Glutamatergic neuron (in vitro differentiated cells): ENCODE data around the gene NR2C2AP. TPM values are rescaled to one million over a fixed set of nuclear protein-coding genes. Genes with fewer than 3 reads are reported as not detected.

Experiments
- DNase-seq: peaks from one replicate; pipeline ENCODE4 v3.0.0; 2022
- H3K27ac Mint-ChIP-seq: one replicate; pipeline ENCODE4 v1.8.0; 2020; ENCODE audit warnings: mild to moderate bottlenecking, mixed read lengths, inconsistent platforms; ENCODE audit not compliant: unreplicated experiment
- H3K27me3 Mint-ChIP-seq: one replicate; pipeline ENCODE4 v1.8.0; 2020; ENCODE audit warnings: mild to moderate bottlenecking, moderate library complexity, mixed read lengths, inconsistent platforms; ENCODE audit not compliant: unreplicated experiment
- H3K36me3 Mint-ChIP-seq: one replicate; pipeline ENCODE4 v1.8.0; 2020; ENCODE audit warnings: mild to moderate bottlenecking, mixed read lengths, inconsistent platforms; ENCODE audit not compliant: unreplicated experiment
- H3K4me1 Mint-ChIP-seq: one replicate; pipeline ENCODE4 v1.8.0; 2020; ENCODE audit warnings: mild to moderate bottlenecking, low read depth, mixed read lengths, inconsistent platforms; ENCODE audit not compliant: unreplicated experiment
- H3K4me3 Mint-ChIP-seq: one replicate; pipeline ENCODE4 v1.8.0; 2020; ENCODE audit warnings: mild to moderate bottlenecking, mixed read lengths, inconsistent platforms; ENCODE audit not compliant: unreplicated experiment
- H3K9me3 Mint-ChIP-seq: one replicate; pipeline ENCODE4 v1.8.0; 2020; ENCODE audit warnings: mild to moderate bottlenecking, moderate library complexity, mixed read lengths, inconsistent platforms; ENCODE audit not compliant: unreplicated experiment
- total RNA-seq: library from RNA; stranded (reverse); fragmentation: NEBNext Ultra II Directional; extraction: Animal tissue kit (Norgen Biotek cat#: 25700); gene quantifications from one replicate; pipeline ENCODE4 v1.2.1, GENCODE V29; 2021; ENCODE audit not compliant: unreplicated experiment
- TF ChIP-seq, protein P1 (sequence below): fragments of 200-600 bp; sonication (generic); IDR thresholded peaks from one replicate; pipeline ENCODE4 v1.5.0; 2021; ENCODE audit not compliant: partially characterized antibody, unreplicated experiment

The NR2C2AP gene
- total RNA-seq, 1 donor from 2014 or later: 5.5 TPM

DNA sequence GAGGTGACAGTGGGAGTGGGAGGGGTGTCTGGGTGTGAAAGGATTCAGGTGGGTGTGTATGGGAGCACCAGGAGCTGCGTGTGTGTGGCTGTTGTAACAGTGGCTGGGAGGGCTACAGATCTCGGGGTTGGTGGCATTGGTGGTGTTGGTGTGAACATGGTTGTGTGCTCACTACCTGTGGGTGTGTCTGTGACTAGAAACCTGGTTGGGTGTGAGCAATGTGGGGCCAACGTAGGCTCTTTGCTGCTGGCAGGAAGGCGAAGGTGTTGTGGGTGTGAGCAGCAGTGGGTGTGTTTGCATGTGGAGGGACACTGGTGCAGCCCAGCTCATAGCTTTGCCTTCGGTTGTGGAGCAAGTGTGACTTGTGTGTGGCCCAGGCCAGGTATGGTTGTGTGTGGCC is 3.7 kb upstream of the NR2C2AP start:
- DNase-seq: no peak
- H3K27me3 Mint-ChIP-seq: peaks cover 22% of the 10 kb centered on the region
- H3K4me3 Mint-ChIP-seq: no peak overlapping the region
- peaks cover 17% of the 10 kb centered on the region for H3K4me1 Mint-ChIP-seq
- TF ChIP-seq, protein P1, sequence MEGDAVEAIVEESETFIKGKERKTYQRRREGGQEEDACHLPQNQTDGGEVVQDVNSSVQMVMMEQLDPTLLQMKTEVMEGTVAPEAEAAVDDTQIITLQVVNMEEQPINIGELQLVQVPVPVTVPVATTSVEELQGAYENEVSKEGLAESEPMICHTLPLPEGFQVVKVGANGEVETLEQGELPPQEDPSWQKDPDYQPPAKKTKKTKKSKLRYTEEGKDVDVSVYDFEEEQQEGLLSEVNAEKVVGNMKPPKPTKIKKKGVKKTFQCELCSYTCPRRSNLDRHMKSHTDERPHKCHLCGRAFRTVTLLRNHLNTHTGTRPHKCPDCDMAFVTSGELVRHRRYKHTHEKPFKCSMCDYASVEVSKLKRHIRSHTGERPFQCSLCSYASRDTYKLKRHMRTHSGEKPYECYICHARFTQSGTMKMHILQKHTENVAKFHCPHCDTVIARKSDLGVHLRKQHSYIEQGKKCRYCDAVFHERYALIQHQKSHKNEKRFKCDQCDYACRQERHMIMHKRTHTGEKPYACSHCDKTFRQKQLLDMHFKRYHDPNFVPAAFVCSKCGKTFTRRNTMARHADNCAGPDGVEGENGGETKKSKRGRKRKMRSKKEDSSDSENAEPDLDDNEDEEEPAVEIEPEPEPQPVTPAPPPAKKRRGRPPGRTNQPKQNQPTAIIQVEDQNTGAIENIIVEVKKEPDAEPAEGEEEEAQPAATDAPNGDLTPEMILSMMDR: no peak
- H3K27ac Mint-ChIP-seq: no peak overlapping the region
- peaks cover 9% of the 10 kb centered on the region for H3K9me3 Mint-ChIP-seq
- no peaks in the 10 kb centered on the region for H3K36me3 Mint-ChIP-seq

DNA sequence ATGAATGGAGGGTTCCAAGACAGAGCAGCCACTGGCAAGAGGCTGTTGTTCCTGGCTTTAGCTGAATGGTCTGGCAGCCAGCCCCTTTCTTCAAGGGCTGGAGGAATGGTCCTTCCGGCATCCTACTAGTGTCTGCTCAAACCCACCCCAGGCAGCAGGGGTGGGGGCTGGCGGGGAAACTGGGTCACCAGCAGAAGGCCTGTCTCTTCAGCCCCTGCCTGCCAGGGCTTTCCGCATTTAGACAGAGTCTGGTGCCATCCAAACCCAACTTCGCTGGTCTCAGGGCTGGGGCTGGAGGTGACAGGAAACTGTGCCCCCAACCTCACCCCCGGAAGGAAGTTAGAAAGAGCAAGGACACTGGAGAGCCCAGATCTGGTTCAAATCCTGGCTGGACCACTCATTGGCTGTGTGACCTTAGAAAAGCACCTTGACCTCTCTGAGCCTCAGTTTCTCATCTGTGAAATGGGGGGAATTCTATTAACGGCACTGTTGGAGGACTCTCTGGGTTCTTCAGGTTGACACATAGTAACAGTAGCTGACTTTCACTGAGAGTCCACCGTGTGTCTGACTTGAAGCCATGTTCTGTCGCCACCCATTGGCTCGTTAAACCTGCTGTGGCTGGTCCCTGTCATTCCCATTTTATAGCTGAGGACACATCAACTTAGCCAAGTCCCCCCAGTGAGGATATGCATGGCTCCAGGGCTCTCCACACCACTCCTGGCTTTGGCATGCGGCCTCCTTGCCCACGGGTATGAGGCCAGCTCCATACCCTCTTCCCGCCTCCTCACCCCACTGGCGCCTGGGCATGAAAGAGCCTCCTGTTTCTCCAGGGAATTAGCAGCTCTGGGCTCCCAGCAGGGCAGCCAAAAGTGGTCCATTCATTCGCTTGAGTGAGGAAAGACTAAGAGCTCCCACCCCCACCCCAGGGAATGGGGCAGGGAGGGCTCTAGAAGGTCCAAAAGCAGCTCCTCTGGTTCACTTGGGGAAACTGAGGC is 2.5 kb upstream of the NR2C2AP start:
- Mint-ChIP-seq H3K4me3 (no peak overlapping the region), H3K4me1 (peaks cover 16% of the 10 kb centered on the region), H3K9me3 (peaks cover 6% of the 10 kb centered on the region), H3K27ac (no peak overlapping the region), H3K27me3 (peaks cover 18% of the 10 kb centered on the region), H3K36me3 (no peaks in the 10 kb centered on the region)
- TF ChIP-seq, protein P1: no peak
- no peak for DNase-seq

DNA sequence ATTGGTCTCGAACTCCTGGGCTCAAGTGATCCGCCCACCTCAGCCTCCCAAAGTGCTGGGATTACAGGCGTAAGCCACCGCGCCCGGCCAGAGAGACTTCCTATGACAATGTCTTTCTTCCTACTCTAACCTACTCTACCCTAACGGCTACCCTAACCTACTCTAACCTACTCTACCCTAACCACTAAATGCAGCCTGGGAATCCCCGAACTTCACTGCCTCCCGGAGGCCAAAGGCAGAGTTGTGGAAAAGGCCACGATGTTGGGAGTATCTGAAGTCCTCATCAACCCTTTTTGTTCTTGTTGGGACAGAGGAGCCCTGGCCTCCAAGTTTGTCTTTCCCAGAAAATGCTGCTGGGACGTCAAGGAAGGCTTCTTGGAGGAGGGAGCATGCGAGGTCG is 967 bp upstream of the NR2C2AP start:
- peaks cover 6% of the 10 kb centered on the region for H3K9me3 Mint-ChIP-seq
- no peak for DNase-seq
- peaks cover 13% of the 10 kb centered on the region for H3K4me1 Mint-ChIP-seq
- no peak overlapping the region for H3K27ac Mint-ChIP-seq
- peaks cover 16% of the 10 kb centered on the region for H3K27me3 Mint-ChIP-seq
- H3K4me3 Mint-ChIP-seq: peak overlapping the region; percentile 61
- H3K36me3 Mint-ChIP-seq: no peaks in the 10 kb centered on the region
- TF ChIP-seq, protein P1: no peak

DNA sequence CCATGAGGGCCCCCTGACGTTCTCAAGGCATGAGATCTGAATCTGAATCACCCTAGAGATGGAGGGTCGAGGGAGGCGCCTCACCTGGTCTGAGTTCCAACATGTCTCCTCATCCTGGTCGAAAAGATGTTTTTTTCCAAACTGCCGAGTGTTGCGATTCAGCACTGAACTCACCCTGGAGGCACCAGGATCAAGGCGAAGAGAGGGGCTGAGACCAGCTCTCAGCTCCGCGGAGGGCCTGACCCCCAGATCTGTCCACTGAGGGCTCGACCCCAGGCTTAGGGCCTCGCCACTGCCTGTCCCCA is 555 bp downstream of the NR2C2AP start:
- Mint-ChIP-seq H3K4me1 (peaks cover 12% of the 10 kb centered on the region), H3K36me3 (no peaks in the 10 kb centered on the region), H3K27me3 (peaks cover 16% of the 10 kb centered on the region), H3K9me3 (peaks cover 5% of the 10 kb centered on the region), H3K27ac (no peak overlapping the region), H3K4me3 (peak overlapping the region; percentile 84)
- TF ChIP-seq, protein P1: no peak
- no peak for DNase-seq
